ENCODE results near the gene DDX39A. TPM values are rescaled to one million over a fixed set of nuclear protein-coding genes. Genes with fewer than 3 reads are reported as not detected.

Gene DDX39A
- total RNA-seq, 1 donor from 2014 or later, result 38.6 TPM

DNA sequence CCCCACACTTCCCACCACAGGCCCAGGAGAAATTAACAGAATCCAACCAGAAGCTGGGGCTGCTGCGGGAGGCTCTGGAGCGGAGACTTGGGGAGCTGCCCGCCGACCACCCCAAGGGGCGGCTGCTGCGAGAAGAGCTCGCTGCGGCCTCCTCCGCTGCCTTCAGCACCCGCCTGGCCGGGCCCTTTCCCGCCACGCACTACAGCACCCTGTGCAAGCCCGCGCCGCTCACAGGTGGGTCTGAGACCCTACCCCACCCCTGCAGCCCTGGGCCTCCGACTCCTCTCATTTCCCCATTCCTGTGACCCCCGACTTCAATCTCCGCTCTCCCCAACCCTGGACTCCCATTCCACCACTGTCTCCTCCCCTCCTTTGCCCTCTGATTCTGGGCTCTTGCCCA lies 31.7 kb upstream of the DDX39A start:
- no peaks in the 10 kb centered on the region for H3K9me3 Mint-ChIP-seq

DNA sequence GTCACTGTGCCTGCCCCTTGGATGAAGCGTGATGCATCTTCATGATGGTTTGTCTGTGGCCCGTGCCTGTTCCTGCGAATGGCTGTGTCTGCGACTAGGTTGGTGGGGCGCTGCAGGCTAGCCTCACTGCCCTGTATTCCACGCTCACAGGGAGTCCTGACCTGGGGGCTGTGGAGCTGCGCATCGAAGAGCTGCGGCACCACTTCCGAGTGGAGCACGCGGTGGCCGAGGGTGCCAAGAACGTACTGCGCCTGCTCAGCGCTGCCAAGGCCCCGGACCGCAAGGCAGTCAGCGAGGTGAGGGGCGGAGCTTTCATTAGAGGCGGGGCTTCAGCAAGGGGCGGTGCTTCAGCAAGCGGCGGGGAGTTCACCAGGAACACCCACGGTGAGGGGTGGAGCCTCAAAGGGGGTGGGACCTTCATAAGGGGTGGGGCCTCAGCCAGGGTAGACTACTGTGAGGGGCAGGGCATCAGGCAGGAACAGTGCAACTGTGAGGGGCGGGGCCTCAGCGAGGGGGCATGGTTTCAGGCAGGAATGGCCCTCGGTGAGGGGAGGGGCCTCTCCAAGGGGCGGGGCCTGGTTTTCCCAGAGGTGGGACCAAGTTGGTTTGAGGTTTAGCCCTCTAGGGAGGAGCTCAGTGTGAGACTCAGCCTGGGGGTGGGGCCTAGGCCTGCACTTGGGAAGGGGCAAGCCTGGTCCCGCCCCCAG lies 31.2 kb upstream of the DDX39A start:
- no peaks in the 10 kb centered on the region for H4K20me1 ChIP-seq (ENCODE audit: low read depth)
- no peak overlapping the region for H3K9ac ChIP-seq
- no peak overlapping the region for H3K4me3 ChIP-seq
- H3K4me1 ChIP-seq, result no peaks in the 10 kb centered on the region
- H3K36me3 ChIP-seq, result no peaks in the 10 kb centered on the region
- Mint-ChIP-seq H3K36me3 (peaks cover 28% of the 10 kb centered on the region), H3K27ac (peak overlapping the region; percentile 6), H3K4me3 (peak overlapping the region; percentile 67), H3K9me3 (no peaks in the 10 kb centered on the region), H3K4me1 (no peaks in the 10 kb centered on the region), H3K27me3 (ENCODE audit: insufficient read depth, low read depth) (peaks cover 2% of the 10 kb centered on the region)
- TF ChIP-seq CTCF (IDR thresholded peaks at IDR 0.05), result no peak
- no peak for TF ChIP-seq EZH2 (IDR thresholded peaks at IDR 0.05)
- no peak for TF ChIP-seq EZH2phosphoT487 (IDR thresholded peaks at IDR 0.05)
- H3K79me2 ChIP-seq (ENCODE audit: low read depth), result no peaks in the 10 kb centered on the region
- no peaks in the 10 kb centered on the region for H3F3A ChIP-seq (ENCODE audit: low read depth)
- no peaks in the 10 kb centered on the region for H3K27me3 ChIP-seq
- no peak overlapping the region for H3K4me2 ChIP-seq
- peak; percentile 65 for DNase-seq (ENCODE audit: low spot score)
- no peak overlapping the region for H3K27ac ChIP-seq
- H2AFZ ChIP-seq (replicated peaks), result no peak overlapping the region
- H3K9me3 ChIP-seq (ENCODE audit: low read depth), result no peaks in the 10 kb centered on the region

More for the DNA sequence above, 31.7 kb upstream of the DDX39A start:
- H3K36me3 ChIP-seq, result no peaks in the 10 kb centered on the region
- no peak overlapping the region for H3K27ac ChIP-seq
- H3K79me2 ChIP-seq (ENCODE audit: low read depth), result no peaks in the 10 kb centered on the region
- H2AFZ ChIP-seq (replicated peaks), result no peak overlapping the region
- Mint-ChIP-seq H3K36me3 (peaks cover 27% of the 10 kb centered on the region), H3K27ac (no peak overlapping the region), H3K27me3 (ENCODE audit: insufficient read depth, low read depth) (peaks cover 2% of the 10 kb centered on the region), H3K4me3 (no peak overlapping the region), H3K4me1 (no peaks in the 10 kb centered on the region)
- H4K20me1 ChIP-seq (ENCODE audit: low read depth), result no peaks in the 10 kb centered on the region
- no peak for DNase-seq (ENCODE audit: low spot score)
- H3K4me2 ChIP-seq, result no peak overlapping the region
- H3K4me1 ChIP-seq, result no peaks in the 10 kb centered on the region
- H3K9me3 ChIP-seq (ENCODE audit: low read depth), result no peaks in the 10 kb centered on the region
- TF ChIP-seq EZH2phosphoT487 (IDR thresholded peaks at IDR 0.05) (no peak), CTCF (IDR thresholded peaks at IDR 0.05) (no peak), EZH2 (IDR thresholded peaks at IDR 0.05) (no peak)
- H3F3A ChIP-seq (ENCODE audit: low read depth), result no peaks in the 10 kb centered on the region
- no peaks in the 10 kb centered on the region for H3K27me3 ChIP-seq
- H3K9ac ChIP-seq, result no peak overlapping the region
- H3K4me3 ChIP-seq, result no peak overlapping the region

- H3K9me3 Mint-ChIP-seq, result no peaks in the 10 kb centered on the region
- H3K9ac ChIP-seq, result no peak overlapping the region
- H3K27ac Mint-ChIP-seq, result no peak overlapping the region
- no peak overlapping the region for H3K4me2 ChIP-seq
- no peaks in the 10 kb centered on the region for H3K4me1 Mint-ChIP-seq
- no peaks in the 10 kb centered on the region for H3K9me3 ChIP-seq (ENCODE audit: low read depth)
- DNase-seq (ENCODE audit: low spot score), result no peak
- no peaks in the 10 kb centered on the region for H3K4me1 ChIP-seq
- TF ChIP-seq EZH2phosphoT487 (IDR thresholded peaks at IDR 0.05) (no peak), EZH2 (IDR thresholded peaks at IDR 0.05) (no peak), CTCF (IDR thresholded peaks at IDR 0.05) (no peak)
- no peaks in the 10 kb centered on the region for H3K27me3 ChIP-seq
- H3K4me3 Mint-ChIP-seq, result no peak overlapping the region
- H3F3A ChIP-seq (ENCODE audit: low read depth), result no peaks in the 10 kb centered on the region
- no peaks in the 10 kb centered on the region for H4K20me1 ChIP-seq (ENCODE audit: low read depth)
- no peak overlapping the region for H2AFZ ChIP-seq (replicated peaks)
- H3K27ac ChIP-seq, result no peak overlapping the region
- H3K4me3 ChIP-seq, result no peak overlapping the region
- no peaks in the 10 kb centered on the region for H3K36me3 ChIP-seq
- H3K79me2 ChIP-seq (ENCODE audit: low read depth), result no peaks in the 10 kb centered on the region
- H3K36me3 Mint-ChIP-seq, result peaks cover 32% of the 10 kb centered on the region
- peaks cover 2% of the 10 kb centered on the region for H3K27me3 Mint-ChIP-seq (ENCODE audit: insufficient read depth, low read depth)
Observed at GRCh38 chr19:14449321-14449720, 30.2 kb upstream of the DDX39A start.

All from neural progenitor cell (in vitro differentiated cells).